Right atrium auricular region (tissue), 2 donors: ENCODE results near the gene STX11. TPM values are rescaled to one million over a fixed set of nuclear protein-coding genes. Genes with fewer than 3 reads are reported as not detected.

Experiments used
- DNase-seq: peaks from one replicate; pipeline ENCODE4 v3.0.0-alpha.2; 2019; ENCODE audit warnings: low spot score
- H3K27ac ChIP-seq, 2 donors: fragments of 200-600 bp; sonication (generic); 1 replicate in 1 of 2; 2 replicates in 1 of 2; pipeline ENCODE4 v1.5.1; 2016 to 2019
- H3K27me3 ChIP-seq, 2 donors: fragments of 200-600 bp; sonication (generic); one replicate each; pipeline versions ENCODE4 v1.5.1 to v1.6.0; 2017 to 2019
- H3K36me3 ChIP-seq: fragments of 200-600 bp; sonication (generic); one replicate; pipeline ENCODE4 v1.5.1; 2016
- H3K4me1 ChIP-seq, 2 donors: fragments of 200-600 bp; sonication (generic); one replicate each; pipeline versions ENCODE4 v1.5.1 to v1.6.0; 2017 to 2019
- H3K4me3 ChIP-seq, 2 donors: fragments of 200-600 bp; sonication (generic); 1 replicate in 1 of 2; 2 replicates in 1 of 2; pipeline ENCODE4 v1.5.1; 2017 to 2019; ENCODE audit warnings: mild to moderate bottlenecking in 1 of 2, moderate library complexity in 1 of 2
- H3K9me3 ChIP-seq, 2 donors: fragments of 200-600 bp; sonication (generic); one replicate each; pipeline ENCODE4 v1.5.1; 2019
- CTCF ChIP-seq, 2 donors: fragments of 200-600 bp; sonication (generic); IDR thresholded peaks; one replicate each; pipeline ENCODE4 v1.5.1; 2019; ENCODE audit warnings: antibody characterized with exemption in 2 of 2
- total RNA-seq, 2 donors: library from RNA; depleted of rRNA; stranded (reverse); fragments of >200 nt; gene quantifications; one replicate each; pipeline ENCODE4 v1.1.0, GENCODE V29; 2016

Gene STX11
- total RNA-seq, 2 donors from 2014 or later = 7.3 to 21.5 TPM

- no peak overlapping the region for H3K27ac ChIP-seq
- H3K4me3 ChIP-seq = no peak overlapping the region
- H3K9me3 ChIP-seq = no peaks in the 10 kb centered on the region
- peaks cover 0 to 56% of the 10 kb centered on the region in 2 donors for H3K4me1 ChIP-seq
- H3K27me3 ChIP-seq = no peaks in the 10 kb centered on the region
- TF ChIP-seq CTCF (IDR thresholded peaks at IDR 0.05) = no peak
- H3K36me3 ChIP-seq = no peaks in the 10 kb centered on the region
- DNase-seq = no peak
These were observed 6.0 kb downstream of the STX11 start for GRCh38 chr6:144156338-144156737.

- Histone ChIP-seq H3K9me3 (no peaks in the 10 kb centered on the region), H3K4me1 (peaks cover 0 to 50% of the 10 kb centered on the region in 2 donors), H3K4me3 (no peak overlapping the region), H3K27ac (no peak overlapping the region), H3K27me3 (no peaks in the 10 kb centered on the region), H3K36me3 (no peaks in the 10 kb centered on the region)
- no peak for DNase-seq
- TF ChIP-seq CTCF (IDR thresholded peaks at IDR 0.05) = no peak
These were observed 6.7 kb downstream of the STX11 start for GRCh38 chr6:144156991-144157390.

- TF ChIP-seq CTCF (IDR thresholded peaks at IDR 0.05) = no peak
- DNase-seq = peak; percentile 76
- no peaks in the 10 kb centered on the region for H3K36me3 ChIP-seq
- peaks cover 0 to 42% of the 10 kb centered on the region in 2 donors for H3K4me1 ChIP-seq
- no peak overlapping the region for H3K4me3 ChIP-seq
- H3K27ac ChIP-seq = peak overlapping the region in 1 of 2 donors; percentile 19
- H3K27me3 ChIP-seq = no peaks in the 10 kb centered on the region
- no peaks in the 10 kb centered on the region for H3K9me3 ChIP-seq
These were observed 7.8 kb downstream of the STX11 start for GRCh38 chr6:144158133-144158532.

- no peaks in the 10 kb centered on the region for H3K36me3 ChIP-seq
- TF ChIP-seq CTCF (IDR thresholded peaks at IDR 0.05) = no peak
- H3K4me1 ChIP-seq = peaks cover 0 to 35% of the 10 kb centered on the region in 2 donors
- no peaks in the 10 kb centered on the region for H3K9me3 ChIP-seq
- no peak for DNase-seq
- H3K27me3 ChIP-seq = no peaks in the 10 kb centered on the region
- H3K4me3 ChIP-seq = no peak overlapping the region
- H3K27ac ChIP-seq = peak overlapping the region in 1 of 2 donors; percentile 19
These were observed 8.9 kb downstream of the STX11 start for GRCh38 chr6:144159223-144159622.

GRCh38 chr6:144159742-144160141 lies 9.4 kb downstream of the STX11 start:
- DNase-seq = no peak
- H3K9me3 ChIP-seq = no peaks in the 10 kb centered on the region
- H3K4me3 ChIP-seq = no peak overlapping the region
- TF ChIP-seq CTCF (IDR thresholded peaks at IDR 0.05) = no peak
- peak overlapping the region in 1 of 2 donors; percentile 5 for H3K27ac ChIP-seq
- no peaks in the 10 kb centered on the region for H3K36me3 ChIP-seq
- H3K27me3 ChIP-seq = no peaks in the 10 kb centered on the region
- H3K4me1 ChIP-seq = peaks cover 0 to 35% of the 10 kb centered on the region in 2 donors

- TF ChIP-seq CTCF (IDR thresholded peaks at IDR 0.05) = no peak
- no peak for DNase-seq
- no peaks in the 10 kb centered on the region for H3K27me3 ChIP-seq
- H3K4me1 ChIP-seq = peaks cover 0 to 35% of the 10 kb centered on the region in 2 donors
- H3K36me3 ChIP-seq = no peaks in the 10 kb centered on the region
- H3K4me3 ChIP-seq = no peak overlapping the region
- H3K9me3 ChIP-seq = no peaks in the 10 kb centered on the region
- H3K27ac ChIP-seq = no peak overlapping the region
These were observed 10.2 kb downstream of the STX11 start for GRCh38 chr6:144160431-144161005.
